GM21717 (cell line): Measurements from ENCODE around the gene NXPH1.
A peak's percentile ranks its signal among the peaks of the same experiment; 100 is the strongest.

Experiments
- ATAC-seq: cut with Tn5 transposase; IDR thresholded peaks from one replicate; pipeline ENCODE4 v1.9.1; 2021; ENCODE audit warnings: mild to moderate bottlenecking, moderate library complexity; ENCODE audit not compliant: unreplicated experiment

The NXPH1 gene

DNA sequence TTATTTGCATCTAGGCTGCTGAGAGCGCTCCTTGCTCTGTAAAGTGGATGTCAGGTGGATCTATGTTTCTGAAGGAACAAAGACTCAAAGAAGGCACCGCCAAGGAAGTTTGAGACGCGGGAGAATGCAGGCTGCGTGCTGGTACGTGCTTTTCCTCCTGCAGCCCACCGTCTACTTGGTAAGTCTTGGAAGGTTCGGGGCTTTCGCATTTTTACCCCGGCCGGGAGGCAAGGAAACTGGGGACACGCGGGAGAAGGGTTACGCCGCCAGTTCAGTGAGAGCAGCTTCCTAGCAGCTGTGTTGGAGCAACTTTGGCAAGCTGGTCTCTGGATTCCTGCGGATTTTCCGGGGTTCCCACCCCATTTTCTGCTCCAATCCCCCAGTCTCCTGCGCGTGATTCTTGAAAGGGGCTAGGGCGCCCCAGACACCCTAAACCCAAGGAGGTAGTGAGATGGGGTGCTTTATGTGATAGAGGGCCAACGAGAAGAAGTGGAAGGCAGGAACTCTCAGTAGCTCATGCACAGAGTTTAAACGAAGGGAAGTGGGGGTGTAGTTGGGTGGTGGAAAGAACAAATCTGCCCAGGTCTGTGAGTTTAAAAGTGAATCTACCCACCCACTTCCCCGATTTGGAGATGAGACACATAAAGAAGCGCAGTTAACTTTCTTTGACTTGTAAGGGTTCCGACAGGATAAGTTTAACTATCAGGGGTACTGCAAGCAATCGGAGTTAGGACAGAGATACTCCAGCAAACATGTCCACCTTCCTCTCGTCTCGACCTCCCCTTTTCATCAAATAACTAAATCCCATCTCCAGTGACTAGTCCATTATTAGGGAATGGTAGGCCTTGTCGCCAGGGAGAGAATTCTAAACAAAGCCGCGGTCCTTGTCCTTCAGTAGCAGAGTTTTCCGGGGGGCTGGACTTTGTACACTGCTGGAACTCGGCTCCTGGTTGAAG, 2.5 kb downstream of the NXPH1 start:
- no peak for ATAC-seq

DNA sequence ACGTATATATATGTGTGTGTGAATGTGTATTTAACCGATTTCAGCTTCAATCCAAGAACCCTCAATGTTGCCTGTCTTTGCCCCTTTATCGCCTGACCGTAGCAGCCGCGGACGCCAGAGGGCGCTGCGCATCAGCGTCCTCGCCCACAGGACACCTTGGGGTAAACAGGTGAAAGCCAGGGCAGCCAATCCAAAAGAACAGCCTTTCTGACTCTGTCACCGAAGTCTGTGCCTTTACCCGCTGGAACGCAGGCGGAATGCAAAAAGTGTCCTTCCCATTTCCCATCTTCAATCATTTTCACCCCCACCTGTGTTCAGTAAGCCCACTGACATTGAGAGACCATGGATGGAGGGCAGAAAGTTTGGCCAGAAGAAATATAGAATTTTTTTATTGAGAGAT, 3.6 kb downstream of the NXPH1 start:
- peak; percentile 90 for ATAC-seq

DNA sequence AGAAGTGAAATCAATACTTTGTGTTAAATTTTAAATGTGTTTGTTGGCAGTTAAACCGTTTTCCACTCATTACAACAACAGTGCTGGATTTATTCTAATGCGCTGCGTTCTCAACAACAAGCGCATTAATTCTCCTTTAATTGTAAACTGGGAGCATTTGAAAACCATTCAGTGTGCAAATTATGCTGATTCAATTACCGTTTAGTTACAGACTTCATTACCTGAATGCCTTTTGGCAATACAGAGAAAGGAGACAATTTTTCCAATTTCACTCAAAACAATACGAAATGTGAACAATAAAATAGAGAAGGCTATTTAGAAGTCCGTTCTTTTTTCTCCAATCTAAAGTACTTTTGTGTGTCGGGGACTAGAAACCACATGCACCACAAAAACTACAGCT, 4.2 kb downstream of the NXPH1 start:
- ATAC-seq = no peak

DNA sequence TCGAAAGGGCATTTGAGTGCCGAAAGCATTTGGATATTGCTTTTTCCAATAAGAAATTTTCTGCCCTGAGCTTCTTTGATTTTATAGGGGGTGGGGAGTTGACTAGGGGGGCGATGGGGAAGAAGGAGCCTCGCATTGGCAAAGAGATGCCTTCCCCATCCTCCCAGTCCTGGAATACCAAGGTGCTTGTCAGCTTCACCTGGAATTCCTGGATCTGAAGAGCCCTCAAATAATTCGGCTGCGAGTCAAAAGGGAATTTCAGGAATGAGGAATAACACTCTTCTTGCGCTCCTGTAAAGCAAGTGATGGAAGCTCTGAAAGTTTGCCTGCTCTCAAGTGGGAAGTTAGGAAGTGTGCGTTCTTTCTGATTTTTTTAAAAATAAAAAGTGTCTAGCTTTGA, 7.3 kb downstream of the NXPH1 start:
- ATAC-seq = no peak

DNA sequence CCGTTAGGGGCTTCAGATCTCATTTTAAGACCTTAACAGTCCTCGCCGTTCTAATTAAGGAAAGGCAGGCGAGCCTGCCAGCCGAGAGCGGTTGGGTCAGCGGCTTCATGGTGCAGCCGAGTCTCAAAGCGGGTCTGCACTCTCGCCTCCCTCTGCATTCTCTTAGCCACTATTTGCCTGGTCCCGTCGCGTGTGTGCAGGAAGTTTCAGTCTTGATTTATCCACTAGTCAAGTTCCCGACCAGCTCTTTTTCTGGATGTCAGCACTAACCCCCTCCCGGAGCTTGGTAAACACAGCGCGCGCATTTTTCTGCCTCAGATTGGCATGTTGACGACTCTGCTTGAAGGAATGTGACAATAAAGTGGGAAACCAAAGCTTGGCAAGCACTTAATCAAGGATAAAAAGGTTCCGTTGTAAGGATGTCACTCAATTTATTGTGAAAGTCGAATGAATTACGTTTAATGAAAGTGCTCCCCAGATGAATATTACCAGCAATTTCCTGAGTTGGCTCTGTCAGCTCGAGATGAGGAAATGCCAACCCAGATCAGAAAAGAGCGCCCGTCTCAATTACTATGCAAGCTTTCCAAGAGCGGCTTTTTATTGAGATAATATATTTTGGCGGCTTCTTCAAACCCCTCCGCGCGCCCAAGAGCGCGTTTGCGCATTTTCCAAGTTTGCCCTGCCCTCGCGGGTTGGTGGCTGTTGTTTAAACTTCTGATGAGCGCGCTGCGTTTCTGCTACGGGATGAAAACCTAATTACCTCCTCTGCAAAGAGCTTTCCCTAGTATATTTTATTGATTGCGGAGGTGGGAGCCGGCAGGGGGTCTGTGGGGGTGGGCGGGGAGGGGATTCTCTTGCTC, 7.9 kb downstream of the NXPH1 start:
- ATAC-seq = no peak

DNA sequence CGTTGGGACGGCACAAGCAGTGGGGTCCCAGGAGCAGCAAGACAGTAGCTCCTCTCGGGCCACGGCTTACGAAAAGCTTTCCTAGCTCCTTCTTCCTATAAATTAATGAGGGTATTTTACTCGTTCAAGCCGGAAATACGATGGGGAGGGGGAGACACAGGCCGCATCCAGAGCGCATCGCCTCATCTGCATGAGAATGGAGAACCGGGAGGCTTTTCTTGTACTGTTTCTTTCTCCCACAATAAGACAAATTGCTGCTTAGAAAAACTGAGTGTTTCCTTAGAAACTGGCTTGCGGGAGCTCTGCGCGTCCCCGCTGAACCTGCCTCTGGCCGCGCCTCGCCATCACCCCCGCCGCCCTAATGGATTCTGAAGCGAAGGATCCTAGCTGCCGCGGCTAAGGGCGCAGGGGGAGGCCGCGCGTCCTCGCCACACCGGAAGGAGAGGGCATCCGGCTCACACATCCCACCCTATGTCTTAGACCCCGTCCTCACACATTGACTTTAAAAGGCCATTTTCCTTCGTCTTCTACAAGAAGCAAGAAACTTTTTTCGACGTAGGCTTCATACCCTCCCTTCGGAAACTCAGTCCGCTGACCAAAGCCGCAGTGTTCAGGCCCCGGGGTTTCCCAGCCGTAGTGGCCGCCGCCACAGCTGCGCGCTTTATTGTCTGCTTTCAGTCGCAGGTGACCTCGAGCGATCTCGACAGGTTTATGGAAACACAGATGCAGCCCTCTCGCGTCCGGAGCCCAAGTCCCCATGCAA, 8.8 kb downstream of the NXPH1 start:
- ATAC-seq = no peak

DNA sequence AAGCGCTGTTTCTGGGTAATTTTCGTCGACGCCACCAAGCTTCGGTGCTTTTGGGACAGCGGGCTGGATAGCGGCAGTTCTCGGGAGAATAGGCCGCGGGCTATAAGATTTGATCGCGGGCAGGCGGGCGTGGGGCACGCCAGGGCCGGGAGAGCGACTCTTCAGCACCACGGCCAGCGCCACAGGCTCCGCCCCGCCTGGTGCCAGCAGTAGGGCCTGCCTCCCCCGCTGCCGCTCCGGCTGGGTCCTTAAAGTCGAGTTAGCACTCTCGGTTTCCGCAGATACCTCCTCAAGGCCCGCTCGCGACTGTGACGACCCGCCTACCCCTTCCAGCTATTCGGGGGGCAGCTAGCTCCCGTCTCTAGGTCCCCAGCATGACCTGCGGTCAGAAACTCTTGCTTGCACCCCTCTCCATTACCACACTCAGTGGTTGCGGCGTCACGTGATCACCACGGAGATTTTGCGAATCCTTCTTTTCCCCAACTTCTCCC, 9.4 kb downstream of the NXPH1 start:
- ATAC-seq = peak; percentile 52

DNA sequence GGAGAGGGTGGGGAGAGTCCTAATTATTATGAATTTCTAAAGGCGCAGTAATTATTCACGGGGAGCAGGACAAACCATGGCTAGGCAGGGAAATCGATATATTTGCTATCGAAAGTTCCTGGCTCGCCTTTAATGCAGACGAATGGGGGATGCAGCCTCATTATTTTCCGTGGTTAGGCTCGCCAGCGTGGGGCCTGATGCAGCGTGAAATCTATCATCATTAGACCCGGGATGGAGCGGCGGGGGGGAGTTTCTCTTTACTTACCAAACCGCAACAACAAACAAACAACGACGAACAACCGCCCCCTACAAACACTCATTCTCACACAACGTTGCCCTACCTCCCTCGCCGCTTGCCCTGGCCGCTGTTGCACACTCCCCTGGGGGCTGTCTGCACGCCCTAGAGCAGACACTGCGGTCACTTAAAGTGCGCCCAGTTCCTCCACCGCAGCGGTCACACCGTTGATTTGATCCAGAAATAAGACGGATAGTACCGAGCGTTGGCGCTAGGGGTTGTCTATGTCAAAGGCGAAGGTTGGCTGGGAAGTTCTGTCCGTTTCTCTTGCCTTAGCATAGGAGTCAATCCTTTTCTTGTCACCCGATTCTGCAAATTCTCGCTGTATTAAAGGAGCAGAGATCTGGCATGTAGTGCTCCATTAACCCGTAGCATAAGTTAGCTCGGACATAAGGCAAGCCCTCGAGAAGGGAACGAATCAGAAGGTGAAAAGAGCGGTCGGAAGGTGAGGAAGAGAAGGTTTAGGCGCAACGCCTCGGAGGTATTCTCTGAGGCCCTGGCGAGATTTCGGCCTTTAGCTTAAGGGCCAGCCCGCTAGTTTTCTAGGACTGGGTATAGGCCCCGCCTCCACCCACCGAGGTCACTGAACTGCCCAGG, 10.4 kb downstream of the NXPH1 start:
- ATAC-seq = no peak

DNA sequence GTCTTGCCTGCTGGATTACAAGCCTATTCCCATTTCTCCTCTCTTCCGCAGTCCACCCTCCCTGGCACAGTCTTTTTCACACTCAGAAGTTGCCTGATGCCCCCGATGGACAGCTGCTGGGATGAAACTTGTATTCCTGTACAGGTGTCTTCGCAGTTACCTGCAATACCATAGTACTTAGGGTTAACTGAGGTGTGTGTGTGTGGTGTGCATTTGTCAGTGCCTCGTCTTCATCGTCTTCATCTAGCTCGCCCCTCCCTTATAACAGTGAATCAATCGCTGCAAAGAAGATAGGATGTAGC, 11.0 kb downstream of the NXPH1 start:
- no peak for ATAC-seq

DNA sequence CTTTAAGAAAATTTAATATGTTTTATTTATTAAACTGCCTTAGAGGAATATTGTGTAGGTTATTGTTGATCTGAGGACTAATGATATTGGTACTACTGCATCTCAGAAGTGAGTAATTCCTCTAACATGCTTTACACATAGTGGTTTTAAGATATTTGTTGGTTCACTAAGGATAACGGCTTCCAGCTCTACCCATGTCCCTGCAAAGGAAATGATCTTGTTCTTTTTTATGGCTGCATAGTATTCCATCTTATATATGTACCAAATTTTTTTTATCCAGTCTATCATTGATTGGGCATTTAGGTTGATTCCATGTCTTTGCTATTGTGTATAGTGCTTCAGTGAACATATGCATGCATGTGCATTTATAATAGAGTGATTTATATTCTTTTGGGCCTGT, 20.1 kb downstream of the NXPH1 start:
- ATAC-seq = no peak

DNA sequence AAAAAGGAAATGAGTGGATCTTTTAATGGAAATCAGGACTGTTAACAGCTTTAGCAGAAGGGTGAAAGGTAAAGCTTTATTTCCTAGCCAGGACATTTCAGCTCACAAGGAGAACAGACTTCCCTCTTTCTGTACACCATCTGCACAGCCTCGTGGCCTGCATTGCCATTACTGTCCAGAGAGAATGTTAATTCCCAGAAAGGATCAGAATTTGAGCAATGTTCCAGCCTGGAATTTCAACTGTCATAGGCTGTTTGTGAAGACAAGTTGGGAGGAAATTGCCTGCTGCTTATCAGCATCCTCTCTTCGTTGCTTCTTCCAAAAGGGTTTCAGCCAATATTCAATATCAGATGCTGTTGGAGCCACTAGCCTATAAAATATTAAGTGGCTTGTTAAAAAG, 22.0 kb downstream of the NXPH1 start:
- ATAC-seq = no peak

DNA sequence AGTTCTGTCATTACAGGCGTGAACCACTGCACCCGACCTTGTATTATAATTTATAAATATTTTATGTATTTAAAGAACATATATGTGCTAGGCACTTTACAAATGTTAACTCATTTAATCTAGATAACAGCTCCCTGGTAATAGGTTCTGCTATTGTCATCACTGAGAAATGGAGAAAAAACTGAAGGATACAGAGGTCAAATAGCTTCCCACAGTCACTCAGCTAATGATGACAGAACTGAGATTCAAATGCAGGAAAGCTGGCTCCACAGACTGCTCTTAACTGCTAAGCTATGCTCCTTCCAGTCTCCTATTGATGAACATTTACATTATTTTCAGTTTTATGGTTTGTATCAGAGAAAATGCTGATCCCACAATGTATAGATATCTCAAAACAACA, 28.9 kb downstream of the NXPH1 start:
- ATAC-seq = no peak

DNA sequence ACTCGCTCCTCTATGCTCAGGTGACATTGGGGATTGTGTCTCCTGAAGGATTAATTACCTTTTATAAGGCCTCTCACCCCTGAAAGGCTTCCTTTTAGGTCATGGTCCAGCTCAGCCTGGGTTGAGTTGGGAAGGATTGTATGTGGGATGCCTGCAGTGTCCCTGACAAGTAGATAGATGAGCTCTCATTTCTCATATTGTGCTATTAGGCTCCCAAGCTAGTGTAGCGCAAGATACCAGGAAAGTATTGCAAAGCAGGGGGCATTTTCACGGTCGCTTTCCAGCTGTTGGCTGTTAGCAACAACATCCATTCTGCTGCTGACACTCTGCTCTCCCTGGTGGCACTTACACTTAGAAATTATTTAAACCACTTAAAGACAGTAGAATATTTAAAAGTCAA, 31.9 kb downstream of the NXPH1 start:
- no peak for ATAC-seq

DNA sequence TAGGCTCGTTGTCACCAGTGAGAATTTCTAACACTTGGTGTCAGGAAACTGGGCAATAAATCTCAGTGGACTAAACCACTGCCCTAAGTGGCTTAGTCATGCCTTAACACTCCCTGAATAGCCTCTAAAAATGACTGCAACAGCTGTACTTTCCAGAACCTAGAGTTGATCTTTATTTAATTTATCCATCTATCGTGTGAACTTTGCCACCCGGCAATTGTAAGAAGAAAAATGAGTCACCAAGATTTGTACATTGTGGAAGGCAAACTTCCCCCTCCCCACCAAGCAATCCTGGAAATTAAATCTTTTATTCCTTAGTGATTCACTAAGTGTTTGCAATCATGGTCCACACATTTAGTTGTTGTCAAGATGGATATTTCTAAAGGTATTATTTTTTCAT, 47.1 kb downstream of the NXPH1 start:
- no peak for ATAC-seq

DNA sequence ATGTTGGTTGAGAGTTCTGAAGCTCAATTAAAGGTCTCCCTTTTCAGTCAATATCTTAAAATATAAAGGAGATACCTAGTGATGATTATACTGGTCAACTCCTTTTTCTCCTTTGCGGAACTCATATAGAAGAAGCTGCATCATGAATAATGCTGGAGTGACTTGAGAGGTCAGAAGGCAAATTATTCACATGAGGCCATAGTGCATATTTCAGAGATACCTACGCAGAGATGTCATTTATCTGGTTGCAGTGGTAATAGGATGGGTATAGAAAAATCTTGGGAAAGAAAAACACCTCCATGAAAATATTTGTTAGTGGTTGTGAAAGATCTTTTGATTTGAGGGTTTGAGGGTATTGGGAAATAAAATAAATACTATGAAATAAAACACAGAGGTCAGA, 47.7 kb downstream of the NXPH1 start:
- ATAC-seq = no peak

DNA sequence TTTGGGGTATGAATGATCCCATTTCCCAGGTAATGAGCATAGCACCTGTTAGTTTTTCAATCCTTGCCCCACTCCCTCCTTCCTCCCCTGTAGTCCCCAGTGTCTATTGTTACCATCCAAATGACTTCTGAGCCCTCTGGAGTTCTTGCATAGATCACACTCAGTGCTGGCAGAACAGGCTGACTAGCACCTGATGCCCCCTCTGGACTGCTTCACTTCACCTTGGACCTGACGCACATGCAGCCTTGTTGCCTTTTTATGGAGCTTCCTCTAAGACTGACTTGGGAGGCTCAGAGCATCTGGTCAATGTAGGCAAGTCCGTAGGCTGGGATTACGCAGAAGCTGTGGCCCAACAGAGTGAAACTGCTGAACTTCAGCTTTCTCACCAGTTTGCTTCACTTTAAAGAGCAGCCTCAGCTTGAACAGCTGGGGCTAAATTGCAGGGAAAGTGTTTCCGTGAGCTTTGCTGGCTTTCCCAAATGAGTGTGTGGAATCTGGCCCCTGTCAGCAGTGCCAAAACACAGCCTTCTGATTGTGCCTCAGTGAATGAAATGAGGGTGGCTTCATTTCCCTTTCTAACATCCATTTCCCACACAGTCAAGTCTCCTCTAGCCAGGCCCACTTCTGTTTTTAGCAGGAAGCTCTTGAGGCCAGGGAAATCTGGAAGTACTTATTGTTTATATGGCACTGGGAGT, 48.5 kb downstream of the NXPH1 start:
- ATAC-seq = no peak

DNA sequence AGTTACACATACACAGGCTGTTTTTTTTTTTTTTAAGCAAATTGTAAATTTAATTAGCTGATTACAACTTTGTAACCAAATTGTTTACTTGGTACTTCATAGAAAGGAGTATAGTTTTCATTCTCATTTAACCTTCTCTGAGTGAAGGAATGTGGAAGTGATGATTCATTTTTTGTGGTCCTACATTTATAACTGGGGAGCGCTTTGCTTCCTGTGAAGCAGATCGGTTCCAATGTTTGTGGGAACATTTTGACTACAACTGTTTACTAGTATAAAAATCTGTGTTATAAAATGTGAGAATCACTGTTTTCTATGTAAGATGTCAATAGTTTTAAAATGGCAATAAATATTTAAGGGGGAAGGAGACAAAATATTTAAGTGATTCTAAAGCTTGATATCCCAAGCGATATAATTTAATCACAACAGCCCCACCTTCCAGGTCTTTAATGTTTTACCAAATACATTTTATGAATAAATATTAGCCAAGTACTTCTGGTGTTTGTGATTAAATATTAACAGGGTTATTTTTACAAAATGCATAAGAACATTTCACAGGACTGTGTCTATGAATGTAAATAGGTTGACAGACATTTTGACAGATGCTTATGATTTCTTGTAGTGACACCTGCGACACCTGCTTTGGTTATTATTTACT, 57.1 kb downstream of the NXPH1 start:
- no peak for ATAC-seq

DNA sequence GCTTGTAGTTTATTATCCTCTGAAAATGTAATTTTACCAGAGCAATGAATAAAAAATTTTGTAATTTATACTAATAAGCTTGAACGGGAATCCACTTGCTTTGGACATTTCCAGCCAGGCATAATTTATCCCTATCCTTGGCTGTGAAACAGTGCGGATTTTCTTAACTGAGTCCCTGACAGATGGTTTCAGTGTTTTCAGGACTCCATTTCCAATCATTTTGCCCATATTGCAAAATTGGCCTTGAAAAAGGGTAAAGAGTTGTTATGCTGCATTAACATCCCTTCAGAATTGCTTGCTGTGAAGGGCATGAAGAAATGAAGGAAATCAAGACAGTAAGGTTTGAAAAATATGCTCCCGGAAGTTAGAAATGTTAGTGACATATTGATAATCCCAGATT, 57.7 kb downstream of the NXPH1 start:
- ATAC-seq = no peak
